ENCODE measurements around the gene HSH2D. TPM values are rescaled to one million over a fixed set of nuclear protein-coding genes. Genes with fewer than 3 reads are reported as not detected.

Gene HSH2D
- total RNA-seq, 1 experiment from 2014 or later, result 9.2 TPM

DNA sequence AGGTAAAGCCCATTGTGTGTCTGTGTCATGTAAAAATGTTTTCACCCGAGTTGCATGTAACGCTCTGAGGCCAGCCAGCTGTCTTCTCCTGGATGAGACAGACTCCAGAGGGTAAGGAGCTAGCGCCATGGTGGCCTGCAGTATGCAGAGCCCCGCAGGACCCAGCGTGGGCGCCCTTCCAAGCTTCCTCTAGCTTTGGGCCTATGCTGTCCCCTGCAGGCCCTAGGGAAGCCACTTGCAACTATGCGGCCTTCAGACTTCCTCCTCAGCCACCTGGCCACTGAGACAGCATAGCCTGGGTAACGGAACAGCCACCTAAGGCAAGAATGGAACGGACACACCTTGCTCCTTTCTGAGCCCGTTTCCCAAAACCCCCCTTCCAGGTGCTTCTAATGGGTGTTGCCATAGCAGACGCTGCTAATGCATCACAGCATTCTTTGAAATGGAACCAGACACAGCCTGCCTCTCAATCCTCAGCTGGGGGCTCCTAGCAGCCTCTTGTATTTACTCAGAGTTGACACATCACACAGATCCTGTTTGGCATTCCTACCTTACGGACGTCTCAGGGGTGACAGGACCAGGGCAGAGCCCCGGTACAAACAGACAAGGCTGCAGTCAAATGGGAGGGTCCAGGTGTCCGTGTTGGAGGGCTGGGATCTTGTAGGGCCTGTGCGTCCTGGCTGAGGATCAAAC lies 47.9 kb downstream of the HSH2D start:
- DNase-seq (ENCODE audit: low spot score), result no peak

DNA sequence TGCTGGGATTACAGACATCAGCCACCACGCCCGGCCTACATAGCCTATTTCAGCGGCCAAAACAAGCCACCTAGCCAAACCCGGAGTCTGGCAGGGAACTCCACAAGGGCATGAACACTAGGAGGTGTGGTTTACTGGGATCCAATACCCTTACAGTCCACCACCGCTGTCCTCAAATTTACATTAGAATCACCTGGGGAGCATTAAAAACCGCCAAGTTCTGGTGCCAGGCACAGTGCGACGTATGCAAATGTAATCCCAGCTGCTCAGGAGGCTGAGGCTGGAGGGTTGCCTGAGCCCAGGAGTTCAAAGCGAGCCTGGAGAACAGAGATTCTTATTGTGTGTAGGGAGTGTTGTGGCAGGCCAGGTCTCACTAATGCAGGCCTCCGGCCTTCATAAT lies 50.0 kb downstream of the HSH2D start:
- no peak for DNase-seq (ENCODE audit: low spot score)

- DNase-seq (ENCODE audit: low spot score), result no peak
Observed at GRCh38 chr19:16197188-16197621, 53.7 kb downstream of the HSH2D start.

- DNase-seq (ENCODE audit: low spot score), result peak; percentile 98
Observed at GRCh38 chr19:16197622-16198369, 54.3 kb downstream of the HSH2D start, which contains the start of gene AP1M1. TSS of gene AP1M1 (plus strand) at chr19:16197911. CDS start at chr19:16198027, 116 bp downstream.

DNA sequence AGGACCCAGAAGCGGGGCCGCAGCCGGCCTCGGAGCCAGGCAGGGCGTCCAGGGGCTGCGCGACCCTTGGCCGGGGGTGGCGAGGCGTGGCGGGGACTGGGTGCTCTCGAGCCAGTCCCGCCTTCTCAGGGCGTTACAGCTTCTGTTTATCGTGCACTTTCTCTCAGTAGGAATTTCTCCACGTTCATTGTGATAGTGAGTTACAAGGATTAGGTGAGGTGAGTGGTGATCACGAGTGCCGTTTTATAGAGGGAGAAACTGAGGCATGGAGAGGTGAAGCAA lies 54.8 kb downstream of the HSH2D start:
- DNase-seq (ENCODE audit: low spot score), result no peak

- no peak for DNase-seq (ENCODE audit: low spot score)
Observed at GRCh38 chr19:16199275-16199932, 55.9 kb downstream of the HSH2D start.

GRCh38 chr19:16200038-16201010 lies 56.8 kb downstream of the HSH2D start:
- DNase-seq (ENCODE audit: low spot score), result no peak

DNA sequence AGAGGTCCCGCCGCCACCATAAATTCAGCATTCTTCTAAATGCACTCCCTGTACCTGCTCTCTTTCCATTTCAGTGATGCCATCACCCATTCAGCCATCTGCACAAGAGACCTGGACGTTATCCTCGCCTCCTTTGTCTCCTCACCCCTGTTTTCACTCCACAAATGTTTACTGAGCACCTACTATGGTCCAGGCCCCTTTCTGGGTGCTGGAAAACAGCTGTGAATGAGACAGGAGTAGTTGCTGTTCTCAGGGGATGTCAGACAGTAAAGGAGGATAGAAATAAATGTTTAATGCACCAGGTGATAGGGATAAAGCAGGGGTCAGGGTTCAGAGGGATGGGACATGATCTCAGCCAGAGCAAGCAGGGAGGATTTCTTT lies 57.5 kb downstream of the HSH2D start:
- DNase-seq (ENCODE audit: low spot score), result no peak

DNA sequence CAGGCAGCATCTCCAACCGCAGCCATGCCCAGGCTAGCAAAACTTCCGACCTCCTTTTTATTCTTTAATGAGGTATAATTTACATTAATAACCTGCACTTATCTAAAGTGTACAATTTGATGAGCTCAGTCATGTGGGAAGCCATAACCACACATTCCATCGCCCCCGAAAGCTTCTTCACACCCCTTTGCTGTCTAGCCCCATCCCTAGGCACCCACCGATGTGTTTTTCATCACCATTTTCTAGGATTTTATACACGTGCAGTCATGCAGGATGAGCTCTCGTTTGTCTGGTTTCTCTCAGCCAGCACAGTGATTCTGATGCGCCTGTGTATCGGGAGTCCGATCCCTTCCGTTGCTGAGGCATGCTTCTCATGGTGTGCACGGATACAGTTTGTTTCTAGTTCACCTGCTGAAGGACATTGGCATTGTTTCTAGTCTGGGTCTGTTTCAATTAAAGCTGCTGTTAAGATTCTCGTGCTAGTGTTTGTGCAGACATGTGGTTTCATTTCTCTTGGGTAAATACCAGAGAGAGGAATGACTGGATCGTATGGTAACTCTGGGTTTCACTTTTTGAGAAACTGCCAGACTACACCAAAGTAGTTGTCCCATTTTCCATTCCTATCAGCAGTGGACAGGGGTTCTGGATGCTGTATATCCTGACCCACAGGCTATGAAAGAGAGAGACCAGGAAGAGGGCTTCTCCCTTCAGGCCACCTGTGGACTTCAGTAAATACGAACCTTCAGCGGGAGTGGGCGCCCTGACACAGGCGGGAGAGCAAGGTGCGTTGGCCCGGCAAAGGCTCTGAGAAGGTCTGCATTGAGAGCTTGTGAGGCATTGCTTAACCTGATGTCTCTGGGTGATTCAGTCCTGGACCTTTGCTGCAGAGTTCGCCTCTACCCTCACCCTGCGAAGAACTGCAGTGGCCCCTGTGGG lies 59.1 kb downstream of the HSH2D start:
- DNase-seq (ENCODE audit: low spot score), result no peak

GRCh38 chr19:16203256-16204004 lies 59.9 kb downstream of the HSH2D start:
- no peak for DNase-seq (ENCODE audit: low spot score)

DNA sequence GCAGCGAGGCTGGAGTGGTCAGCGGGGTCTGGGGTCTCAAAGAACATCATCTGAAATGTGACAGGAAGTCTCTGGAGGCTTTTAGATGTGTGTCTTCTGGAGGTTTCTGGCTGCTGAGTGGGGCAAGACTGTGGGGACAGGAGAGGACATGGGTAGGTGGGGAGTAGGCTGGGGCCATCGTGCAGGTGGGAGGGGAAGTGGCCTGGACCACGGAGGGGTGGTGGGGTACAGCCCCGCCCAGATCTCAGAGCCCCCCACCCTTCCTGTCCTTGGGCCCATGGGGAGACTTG lies 60.5 kb downstream of the HSH2D start:
- no peak for DNase-seq (ENCODE audit: low spot score)

DNA sequence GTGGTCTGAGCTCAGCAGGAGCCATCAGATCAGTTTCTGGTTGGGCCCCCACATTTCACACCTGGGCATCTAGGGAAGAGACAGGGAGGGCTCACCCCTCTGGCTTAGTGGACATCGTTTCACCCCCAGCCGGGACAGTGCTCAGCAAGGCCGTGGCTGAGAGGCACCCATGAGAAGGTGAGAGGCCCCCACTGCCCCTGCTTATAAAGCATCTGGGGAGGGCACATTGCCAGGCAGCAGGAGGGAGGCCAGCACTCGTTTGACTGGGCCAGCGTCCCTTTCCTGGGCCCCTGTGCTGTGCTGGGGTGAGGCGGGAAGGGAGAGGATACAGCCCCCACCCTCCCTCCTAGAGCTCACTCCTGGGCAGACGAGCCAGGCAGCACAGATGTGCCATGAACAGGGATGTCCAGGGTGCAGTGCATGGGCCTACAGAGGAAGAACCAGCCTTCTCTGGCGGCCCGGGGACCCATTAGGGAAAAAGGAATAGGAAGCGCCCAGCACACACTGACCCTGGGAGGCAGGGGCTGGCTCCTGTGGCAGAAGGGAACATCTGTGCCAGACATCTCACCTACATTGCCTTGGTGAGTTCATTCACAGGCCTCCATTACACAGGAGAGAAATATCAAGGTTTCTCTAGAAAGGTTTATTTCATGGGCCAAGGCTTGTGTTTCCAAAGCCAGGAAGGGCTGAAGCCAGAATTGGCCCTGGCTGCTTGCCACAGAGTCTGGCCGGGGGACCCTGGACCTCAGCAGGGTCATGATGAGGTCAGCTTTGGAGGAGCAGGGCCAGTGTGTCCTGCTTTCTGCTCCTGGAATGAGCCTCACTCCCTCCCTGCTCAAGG lies 61.9 kb downstream of the HSH2D start:
- DNase-seq (ENCODE audit: low spot score), result no peak

DNA sequence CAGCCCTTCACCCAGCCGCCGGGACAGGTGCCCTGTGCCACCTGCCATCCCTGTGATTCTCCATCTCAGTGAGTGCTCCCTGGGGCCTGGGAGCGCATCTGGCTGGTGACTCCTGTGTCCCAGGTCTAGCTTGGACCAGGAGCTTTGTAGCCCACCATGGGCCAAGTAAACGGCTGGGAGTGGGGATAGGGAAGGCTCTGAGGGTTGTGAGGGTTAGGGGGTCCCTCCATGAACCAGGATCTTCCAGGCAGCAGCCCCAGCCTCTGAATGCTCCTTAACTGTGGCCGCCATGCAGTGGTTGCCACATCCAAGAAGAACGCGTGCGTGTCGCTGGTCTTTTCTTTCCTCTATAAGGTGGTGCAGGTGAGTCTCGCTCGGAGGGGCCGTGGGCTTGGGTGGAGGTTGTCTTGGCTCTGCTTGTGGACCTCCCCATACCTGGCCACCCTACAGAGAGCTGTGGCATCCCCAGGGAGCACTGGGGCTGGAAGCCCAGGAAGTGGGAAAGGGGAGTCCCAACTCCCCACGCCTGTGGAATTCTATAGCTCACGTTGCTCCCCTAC lies 62.6 kb downstream of the HSH2D start:
- no peak for DNase-seq (ENCODE audit: low spot score)

GRCh38 chr19:16206637-16207036 lies 63.2 kb downstream of the HSH2D start:
- no peak for DNase-seq (ENCODE audit: low spot score)

- no peak for DNase-seq (ENCODE audit: low spot score)
Observed at GRCh38 chr19:16207063-16207462, 63.6 kb downstream of the HSH2D start.

GRCh38 chr19:16207490-16208025 lies 64.1 kb downstream of the HSH2D start:
- DNase-seq (ENCODE audit: low spot score), result no peak

Data from HT-29 (cell line).